Stimulated activated CD4-positive, alpha-beta T cell treated with anti-CD3 and anti-CD28 coated beads, Interleukin-15, amount 100 ng/mL, for 48 hours (primary cell): Measurements from ENCODE around the gene PNPLA1.
A peak's percentile ranks its signal among the peaks of the same experiment; 100 is the strongest.

Experiments
- DNase-seq, 2 donors: peaks; one replicate each; pipeline ENCODE4 v3.0.0-alpha.2; 2020; ENCODE audit warnings: low read depth in 2 of 2

The PNPLA1 gene

GRCh38 chr6:36269834-36270705 lies at the start of gene PNPLA1:
Gene PNPLA1 (plus strand): TSS chr6:36270060. CDS start chr6:36270460, 400 bp downstream.
- no peak for DNase-seq

- DNase-seq = no peak
Measured at GRCh38 chr6:36220226-36220625, 49.6 kb upstream of the PNPLA1 start.

GRCh38 chr6:36221674-36222073 lies 48.2 kb upstream of the PNPLA1 start:
- no peak for DNase-seq

- DNase-seq = no peak
Measured at GRCh38 chr6:36222924-36223323, 46.9 kb upstream of the PNPLA1 start.

GRCh38 chr6:36223706-36224105 lies 46.2 kb upstream of the PNPLA1 start:
- no peak for DNase-seq

- no peak for DNase-seq
Measured at GRCh38 chr6:36224918-36225461, 44.9 kb upstream of the PNPLA1 start.

- no peak for DNase-seq
Measured at GRCh38 chr6:36226438-36227047, 43.3 kb upstream of the PNPLA1 start.

GRCh38 chr6:36227379-36228228 lies 42.3 kb upstream of the PNPLA1 start:
- no peak for DNase-seq

GRCh38 chr6:36229223-36229622 lies 40.6 kb upstream of the PNPLA1 start:
- no peak for DNase-seq

- DNase-seq = no peak
Measured at GRCh38 chr6:36230371-36230770, 39.5 kb upstream of the PNPLA1 start.

- DNase-seq = no peak
Measured at GRCh38 chr6:36232172-36232571, 37.7 kb upstream of the PNPLA1 start.

- DNase-seq = no peak
Measured at GRCh38 chr6:36235309-36235708, 34.6 kb upstream of the PNPLA1 start.

- DNase-seq = no peak
Measured at GRCh38 chr6:36235862-36236261, 34.0 kb upstream of the PNPLA1 start.

- DNase-seq = no peak
Measured at GRCh38 chr6:36239774-36240173, 30.1 kb upstream of the PNPLA1 start.

GRCh38 chr6:36241728-36242127 lies 28.1 kb upstream of the PNPLA1 start:
- no peak for DNase-seq

- DNase-seq = no peak
Measured at GRCh38 chr6:36242161-36242560, 27.7 kb upstream of the PNPLA1 start.

GRCh38 chr6:36242626-36243025 lies 27.2 kb upstream of the PNPLA1 start:
- DNase-seq = no peak

GRCh38 chr6:36243562-36244212 lies 26.2 kb upstream of the PNPLA1 start:
- DNase-seq = no peak

GRCh38 chr6:36244641-36245280 lies 25.1 kb upstream of the PNPLA1 start:
- no peak for DNase-seq

GRCh38 chr6:36245572-36246061 lies 24.2 kb upstream of the PNPLA1 start:
- DNase-seq = peak in 1 of 2 donors; percentile 11
